T follicular helper cell (primary cell): ENCODE results near the gene CCDC74B.
"Not testable (repeated sequence)": the region's sequence is repeated elsewhere in the genome, so short reads cannot be mapped to it uniquely, and the experiment has no call there.

Experiments used
- DNase-seq: peaks from one replicate; pipeline ENCODE4 v3.0.0-alpha.2; 2020; ENCODE audit warnings: low read depth

The CCDC74B gene

GRCh38 chr2:130102597-130103363, 42.1 kb downstream of the CCDC74B start:
- DNase-seq: not testable (repeated sequence)
